Neural progenitor cell (in vitro differentiated cells): ENCODE results near the gene CCDC134.

Source experiments
- EZH2 ChIP-seq: fragments of 200-600 bp; sonication (generic); IDR thresholded peaks from 2 replicates; pipeline ENCODE4 v1.6.1; 2017; ENCODE audit warnings: antibody characterized with exemption, mild to moderate bottlenecking, moderate library complexity
- EZH2phosphoT487 ChIP-seq: fragments of 200-600 bp; sonication (generic); IDR thresholded peaks from 2 replicates; pipeline ENCODE4 v1.6.1; 2017; ENCODE audit warnings: antibody characterized with exemption
- TF ChIP-seq, protein P1 (sequence below): fragments of 200-600 bp; sonication (generic); IDR thresholded peaks from 2 replicates; pipeline ENCODE4 v1.5.1; 2017; ENCODE audit warnings: antibody characterized with exemption, mild to moderate bottlenecking

DNA sequence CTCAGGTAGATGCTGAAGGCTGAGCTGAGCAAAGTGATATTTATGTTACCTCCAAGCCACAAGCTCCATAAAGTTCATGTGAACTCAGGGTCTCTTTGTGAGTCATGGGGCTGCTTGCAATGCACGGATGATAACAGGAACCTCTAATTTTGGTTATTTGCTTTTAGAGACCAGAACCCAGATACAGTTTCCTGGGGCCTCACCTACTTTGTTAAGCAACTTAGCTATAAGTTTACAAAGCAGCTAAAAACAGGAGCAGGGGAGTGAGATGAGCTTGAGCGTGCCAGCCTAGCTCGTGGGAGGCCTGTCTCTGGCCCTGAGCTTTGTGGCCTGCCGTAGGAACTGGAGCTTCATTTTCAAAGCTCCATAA, 61.7 kb downstream of the CCDC134 start:
- TF ChIP-seq, protein P1, sequence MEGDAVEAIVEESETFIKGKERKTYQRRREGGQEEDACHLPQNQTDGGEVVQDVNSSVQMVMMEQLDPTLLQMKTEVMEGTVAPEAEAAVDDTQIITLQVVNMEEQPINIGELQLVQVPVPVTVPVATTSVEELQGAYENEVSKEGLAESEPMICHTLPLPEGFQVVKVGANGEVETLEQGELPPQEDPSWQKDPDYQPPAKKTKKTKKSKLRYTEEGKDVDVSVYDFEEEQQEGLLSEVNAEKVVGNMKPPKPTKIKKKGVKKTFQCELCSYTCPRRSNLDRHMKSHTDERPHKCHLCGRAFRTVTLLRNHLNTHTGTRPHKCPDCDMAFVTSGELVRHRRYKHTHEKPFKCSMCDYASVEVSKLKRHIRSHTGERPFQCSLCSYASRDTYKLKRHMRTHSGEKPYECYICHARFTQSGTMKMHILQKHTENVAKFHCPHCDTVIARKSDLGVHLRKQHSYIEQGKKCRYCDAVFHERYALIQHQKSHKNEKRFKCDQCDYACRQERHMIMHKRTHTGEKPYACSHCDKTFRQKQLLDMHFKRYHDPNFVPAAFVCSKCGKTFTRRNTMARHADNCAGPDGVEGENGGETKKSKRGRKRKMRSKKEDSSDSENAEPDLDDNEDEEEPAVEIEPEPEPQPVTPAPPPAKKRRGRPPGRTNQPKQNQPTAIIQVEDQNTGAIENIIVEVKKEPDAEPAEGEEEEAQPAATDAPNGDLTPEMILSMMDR, result no peak
- TF ChIP-seq EZH2, result no peak
- TF ChIP-seq EZH2phosphoT487, result no peak
